Breast epithelium (tissue), 3 donors: ENCODE measurements around the gene ARHGDIB.

Experiments
- POLR2A ChIP-seq: fragments of 450-650 bp; IDR thresholded peaks from one replicate; pipeline ENCODE4 v1.6.1; 2016; ENCODE audit warnings: antibody characterized with exemption, mild to moderate bottlenecking, moderate library complexity
- POLR2AphosphoS5 ChIP-seq, 3 donors: sonication (generic); formaldehyde crosslinking; IDR thresholded peaks; one replicate each; pipeline ENCODE4 v1.6.1; 2017; ENCODE audit warnings: antibody characterized with exemption in 3 of 3
- TF ChIP-seq, protein P1 (sequence below), 3 donors: fragments of 450-650 bp; IDR thresholded peaks; one replicate each; pipeline ENCODE4 v1.5.1; 2016 to 2017; ENCODE audit warnings: antibody characterized with exemption in 3 of 3, mild to moderate bottlenecking in 3 of 3, moderate library complexity in 3 of 3

DNA sequence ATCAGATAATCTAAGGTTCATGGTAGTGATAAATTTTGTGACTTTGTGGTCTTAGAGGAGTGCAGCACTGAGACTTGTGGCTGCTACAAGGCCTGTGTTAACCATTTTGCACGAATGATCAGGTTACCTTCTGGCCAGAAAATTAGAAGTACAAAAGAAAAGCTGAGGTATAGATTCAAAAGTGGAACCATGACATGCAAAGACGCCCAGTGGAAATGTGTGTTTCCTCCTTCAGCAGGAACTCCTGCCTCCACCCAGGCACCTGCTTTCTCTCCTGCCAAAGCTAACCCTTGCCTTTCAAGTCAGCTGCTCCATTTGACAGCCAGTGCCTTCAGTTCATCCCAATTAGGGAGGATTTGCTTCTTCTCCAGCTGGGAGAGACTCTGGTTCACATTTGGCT, 21.6 kb upstream of the ARHGDIB start:
- TF ChIP-seq POLR2AphosphoS5 (IDR thresholded peaks at IDR 0.05) (no peak), POLR2A (no peak)
- TF ChIP-seq, protein P1, sequence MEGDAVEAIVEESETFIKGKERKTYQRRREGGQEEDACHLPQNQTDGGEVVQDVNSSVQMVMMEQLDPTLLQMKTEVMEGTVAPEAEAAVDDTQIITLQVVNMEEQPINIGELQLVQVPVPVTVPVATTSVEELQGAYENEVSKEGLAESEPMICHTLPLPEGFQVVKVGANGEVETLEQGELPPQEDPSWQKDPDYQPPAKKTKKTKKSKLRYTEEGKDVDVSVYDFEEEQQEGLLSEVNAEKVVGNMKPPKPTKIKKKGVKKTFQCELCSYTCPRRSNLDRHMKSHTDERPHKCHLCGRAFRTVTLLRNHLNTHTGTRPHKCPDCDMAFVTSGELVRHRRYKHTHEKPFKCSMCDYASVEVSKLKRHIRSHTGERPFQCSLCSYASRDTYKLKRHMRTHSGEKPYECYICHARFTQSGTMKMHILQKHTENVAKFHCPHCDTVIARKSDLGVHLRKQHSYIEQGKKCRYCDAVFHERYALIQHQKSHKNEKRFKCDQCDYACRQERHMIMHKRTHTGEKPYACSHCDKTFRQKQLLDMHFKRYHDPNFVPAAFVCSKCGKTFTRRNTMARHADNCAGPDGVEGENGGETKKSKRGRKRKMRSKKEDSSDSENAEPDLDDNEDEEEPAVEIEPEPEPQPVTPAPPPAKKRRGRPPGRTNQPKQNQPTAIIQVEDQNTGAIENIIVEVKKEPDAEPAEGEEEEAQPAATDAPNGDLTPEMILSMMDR (IDR thresholded peaks at IDR 0.05) = no peak
